Naive thymus-derived CD8-positive, alpha-beta T cell (primary cell): ENCODE data around the gene ADARB1. TPM values are rescaled to one million over a fixed set of nuclear protein-coding genes. Genes with fewer than 3 reads are reported as not detected.
"Not testable (repeated sequence)": the region's sequence is repeated elsewhere in the genome, so short reads cannot be mapped to it uniquely, and the experiment has no call there.

Experiments used
- ATAC-seq, 2 donors: fragments of 150-1000 bp; cut with Tn5 transposase in 1 of 2; sonication (Bioruptor Pico), chemical (Tn5 transposase) in 1 of 2; 1 replicate in 1 of 2; 2 replicates in 1 of 2; pipeline ENCODE4 v1.10.0; 2021; ENCODE audit warnings: mild to moderate bottlenecking in 2 of 2, moderate library complexity in 2 of 2
- POLR2A ChIA-PET: fragments of 350-600 bp; sonication (Branson Sonifier 250); formaldehyde crosslinking; loops from one replicate; lab custom pipeline; 2021; ENCODE audit warnings: antibody characterized with exemption; lab: Charles Lee
- DNase-seq, 10 donors: peaks; one replicate each; pipeline versions ENCODE4 v3.0.0 to v3.0.0-alpha.2; 2020 to 2022
- H3K27ac Mint-ChIP-seq, 10 donors: one replicate each; pipeline ENCODE4 v1.8.0; 2020 to 2022; ENCODE audit warnings: mild to moderate bottlenecking in 10 of 10, mixed read lengths in 10 of 10, moderate library complexity in 4 of 10, inconsistent platforms in 1 of 10
- H3K27me3 Mint-ChIP-seq, 5 donors: one replicate each; pipeline ENCODE4 v1.8.0; 2021 to 2022; ENCODE audit warnings: mixed read lengths in 5 of 5
- H3K36me3 Mint-ChIP-seq, 3 donors: one replicate each; pipeline ENCODE4 v1.8.0; 2020 to 2022; ENCODE audit warnings: mixed read lengths in 3 of 3, mild to moderate bottlenecking in 2 of 3, inconsistent platforms in 1 of 3
- H3K4me1 Mint-ChIP-seq, 4 donors: one replicate each; pipeline ENCODE4 v1.8.0; 2021 to 2022; ENCODE audit warnings: mixed read lengths in 4 of 4
- H3K4me3 Mint-ChIP-seq, 10 donors: one replicate each; pipeline ENCODE4 v1.8.0; 2020 to 2022; ENCODE audit warnings: mild to moderate bottlenecking in 10 of 10, mixed read lengths in 10 of 10, moderate library complexity in 6 of 10, inconsistent platforms in 1 of 10
- H3K9me3 Mint-ChIP-seq, 9 donors: one replicate each; pipeline ENCODE4 v1.8.0; 2020 to 2022; ENCODE audit warnings: mixed read lengths in 9 of 9, mild to moderate bottlenecking in 3 of 9, inconsistent platforms in 1 of 9, moderate library complexity in 1 of 9
- polyA plus RNA-seq, 3 donors: library from polyadenylated mRNA; unstranded; fragments of 300-500 nt; fragmentation: Illumina TruSeq; gene quantifications; one replicate each; pipeline ENCODE4 v1.2.3, GENCODE V29; 2021
- total RNA-seq, 8 experiments: library from RNA in 2 of 8; stranded (reverse) in 2 of 8; gene quantifications; one replicate each; pipeline ENCODE4 v1.2.3 and lab custom pipeline; 2021 to 2026

Gene ADARB1
- total and polyA plus RNA-seq, 5 experiments from 2014 or later = 2.9 to 36.9 (median 7.7) TPM

DNA sequence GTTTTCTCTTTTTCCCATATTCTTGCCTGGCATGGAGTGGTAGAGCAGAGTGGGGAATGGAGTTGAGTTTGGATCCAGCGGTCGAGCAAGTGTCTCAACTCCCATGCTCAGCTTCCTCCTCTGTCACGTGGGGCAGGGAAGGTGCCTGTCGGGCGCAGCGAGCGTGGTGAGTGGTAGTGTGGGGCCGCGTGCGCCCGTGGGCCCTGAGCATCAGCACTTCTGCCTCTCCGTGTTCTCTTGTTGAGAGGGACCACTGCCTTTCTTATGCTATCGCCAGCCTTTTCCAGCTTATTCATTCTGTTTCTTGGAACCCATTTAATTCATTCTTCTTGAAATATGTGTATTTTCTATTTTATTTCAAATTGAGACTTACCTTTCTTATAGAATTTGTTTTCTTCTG, 65.1 kb downstream of the ADARB1 start:
- ATAC-seq = no peak
- Mint-ChIP-seq H3K36me3 (peaks cover 0 to 31% (median 0%) of the 10 kb centered on the region in 3 donors), H3K27ac (peak overlapping the region in 2 of 10 donors; percentile 21 to 71), H3K9me3 (no peaks in the 10 kb centered on the region), H3K4me3 (no peak overlapping the region), H3K27me3 (no peaks in the 10 kb centered on the region), H3K4me1 (peaks cover 10 to 19% (median 12%) of the 10 kb centered on the region in 4 donors)
- no peak for DNase-seq
- POLR2A ChIA-PET = no interaction called here

DNA sequence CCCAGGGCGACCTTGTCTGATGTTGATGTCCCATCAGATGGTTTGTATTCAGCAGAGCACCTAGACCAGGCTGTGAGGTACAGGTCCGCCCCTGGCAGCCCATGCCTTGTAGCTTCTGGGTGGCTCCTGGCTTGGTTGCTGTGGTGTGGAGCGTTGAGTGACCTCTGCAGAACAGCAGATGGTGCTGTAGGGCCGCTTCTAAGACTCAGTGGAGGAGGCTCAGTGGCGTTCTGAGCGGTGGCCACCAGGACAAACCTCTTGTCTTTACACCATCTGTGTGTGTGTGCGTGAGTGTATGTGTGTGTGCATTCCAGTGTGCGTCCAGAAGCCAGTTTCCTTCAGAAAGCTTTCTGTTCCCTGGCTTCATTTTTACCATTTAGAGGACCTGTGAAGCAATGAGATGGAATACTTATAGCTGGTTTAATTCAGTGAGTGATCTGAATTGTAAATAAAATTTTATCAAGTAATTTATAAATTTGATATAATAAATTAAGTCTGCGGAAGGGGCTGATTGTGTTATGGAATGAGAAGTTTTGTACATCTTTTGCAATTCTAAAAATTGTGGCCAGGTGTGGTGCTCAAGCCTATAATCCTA, 66.1 kb downstream of the ADARB1 start:
- H3K36me3 Mint-ChIP-seq = peaks cover 0 to 34% (median 0%) of the 10 kb centered on the region in 3 donors
- no peak overlapping the region for H3K4me3 Mint-ChIP-seq
- no peaks in the 10 kb centered on the region for H3K27me3 Mint-ChIP-seq
- DNase-seq (peak; percentile 22 to 78 (median 49)), ATAC-seq (peak; percentile 90 to 92)
- H3K4me1 Mint-ChIP-seq = peaks cover 10 to 19% (median 12%) of the 10 kb centered on the region in 4 donors
- POLR2A ChIA-PET = no interaction called here
- H3K27ac Mint-ChIP-seq = peak overlapping the region in 2 of 10 donors; percentile 45 to 62
- H3K9me3 Mint-ChIP-seq = no peaks in the 10 kb centered on the region

DNA sequence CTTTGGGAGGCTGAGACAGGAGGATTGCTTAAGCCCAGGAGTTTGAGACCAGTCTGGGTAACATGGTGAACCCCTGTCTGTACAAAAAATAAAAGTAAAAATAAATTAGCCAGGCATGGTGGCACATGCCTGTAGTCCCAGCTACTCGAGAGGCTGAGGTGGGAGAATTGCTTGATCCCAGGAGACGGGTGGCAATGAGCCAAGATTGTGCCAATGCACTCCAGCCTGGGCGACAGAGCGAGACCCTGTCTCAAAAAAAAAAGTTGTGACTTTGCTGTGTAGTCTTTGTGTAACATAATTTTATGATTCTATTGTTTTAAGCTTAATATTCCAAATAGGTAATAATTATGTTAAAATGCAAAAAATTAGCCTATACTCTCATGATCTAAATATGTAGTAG, 66.6 kb downstream of the ADARB1 start:
- POLR2A ChIA-PET, H3K9me3 Mint-ChIP-seq: not testable (repeated sequence)

GRCh38 chr21:45141507-45141906, 67.1 kb downstream of the ADARB1 start:
- no peak for ATAC-seq
- Mint-ChIP-seq H3K27me3 (no peaks in the 10 kb centered on the region), H3K4me1 (peaks cover 10 to 19% (median 12%) of the 10 kb centered on the region in 4 donors), H3K9me3 (no peaks in the 10 kb centered on the region), H3K4me3 (no peak overlapping the region), H3K36me3 (peaks cover 2 to 40% (median 4%) of the 10 kb centered on the region in 3 donors), H3K27ac (no peak overlapping the region)
- POLR2A ChIA-PET = no interaction called here
- DNase-seq = no peak

More for the DNA sequence above, 66.6 kb downstream of the ADARB1 start:
- not testable (repeated sequence) for DNase-seq, H3K27me3 Mint-ChIP-seq, H3K4me3 Mint-ChIP-seq, H3K27ac Mint-ChIP-seq, ATAC-seq
- Mint-ChIP-seq H3K4me1 (peaks cover 10 to 19% (median 12%) of the 10 kb centered on the region in 4 donors), H3K36me3 (peaks cover 0 to 37% (median 3%) of the 10 kb centered on the region in 3 donors)

- Mint-ChIP-seq H3K36me3 (peaks cover 2 to 43% (median 4%) of the 10 kb centered on the region in 3 donors), H3K9me3 (no peaks in the 10 kb centered on the region), H3K27ac (peak overlapping the region in 1 of 10 donors; percentile 53), H3K4me3 (no peak overlapping the region), H3K4me1 (peaks cover 1 to 10% (median 9%) of the 10 kb centered on the region in 4 donors), H3K27me3 (no peaks in the 10 kb centered on the region)
- POLR2A ChIA-PET = no interaction called here
- DNase-seq (no peak), ATAC-seq (no peak)
These were observed 68.3 kb downstream of the ADARB1 start for GRCh38 chr21:45142469-45143308.

- Mint-ChIP-seq H3K9me3 (no peaks in the 10 kb centered on the region), H3K4me1 (peaks cover 0 to 10% (median 6%) of the 10 kb centered on the region in 4 donors), H3K36me3 (peaks cover 4 to 50% (median 4%) of the 10 kb centered on the region in 3 donors), H3K27me3 (no peaks in the 10 kb centered on the region), H3K27ac (peak overlapping the region in 2 of 10 donors; percentile 12 to 53), H3K4me3 (no peak overlapping the region)
- no peak for DNase-seq
- no peak for ATAC-seq
- POLR2A ChIA-PET = no interaction called here
These were observed 69.5 kb downstream of the ADARB1 start for GRCh38 chr21:45143855-45144254.

DNA sequence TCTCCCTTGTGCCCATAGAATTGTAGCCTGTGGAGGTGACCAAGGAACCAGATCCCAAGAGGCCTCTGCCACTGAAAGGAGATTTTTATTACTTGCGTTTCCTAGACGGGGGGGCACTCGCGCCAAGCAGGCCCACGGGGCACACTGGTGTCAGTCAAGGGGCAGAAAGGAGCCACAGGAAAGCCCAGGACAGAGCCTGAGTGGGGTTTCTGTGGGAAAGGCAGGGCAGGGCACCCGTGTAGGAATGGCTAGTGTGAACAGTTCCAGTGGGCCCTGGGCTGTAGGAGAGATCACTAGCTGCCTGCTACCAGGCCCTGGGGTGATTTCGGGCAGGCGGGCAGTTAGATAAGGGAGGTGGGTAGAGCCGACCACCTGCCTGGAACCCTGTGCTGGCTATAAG, 70.8 kb downstream of the ADARB1 start:
- peaks cover 4 to 45% (median 4%) of the 10 kb centered on the region in 3 donors for H3K36me3 Mint-ChIP-seq
- peak overlapping the region in 1 of 10 donors; percentile 34 for H3K27ac Mint-ChIP-seq
- DNase-seq (no peak), ATAC-seq (no peak)
- peaks cover 0 to 7% (median 5%) of the 10 kb centered on the region in 4 donors for H3K4me1 Mint-ChIP-seq
- no peak overlapping the region for H3K4me3 Mint-ChIP-seq
- H3K27me3 Mint-ChIP-seq = no peaks in the 10 kb centered on the region
- POLR2A ChIA-PET = no interaction called here
- H3K9me3 Mint-ChIP-seq = no peaks in the 10 kb centered on the region

DNA sequence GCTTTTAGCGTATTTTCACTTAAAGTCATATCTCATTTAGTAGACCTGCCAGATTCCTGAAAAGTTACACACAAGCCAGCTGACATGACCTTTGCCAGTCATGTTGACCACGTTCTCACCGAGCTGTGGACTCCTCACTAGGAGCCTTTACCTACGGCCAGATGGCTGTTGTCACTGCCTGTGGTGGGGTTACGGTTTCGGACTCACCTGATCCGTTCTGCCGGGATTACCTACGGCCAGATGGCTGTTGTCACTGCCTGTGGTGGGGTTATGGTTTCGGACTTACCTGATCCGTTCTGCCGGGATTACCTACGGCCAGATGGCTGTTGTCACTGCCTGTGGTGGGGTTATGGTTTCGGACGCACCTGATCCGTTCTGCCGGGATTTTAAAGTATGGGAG, 71.5 kb downstream of the ADARB1 start:
- H3K4me1 Mint-ChIP-seq, H3K27me3 Mint-ChIP-seq, H3K9me3 Mint-ChIP-seq, DNase-seq, POLR2A ChIA-PET, H3K4me3 Mint-ChIP-seq, ATAC-seq: not testable (repeated sequence)
- H3K36me3 Mint-ChIP-seq = peaks cover 4 to 41% (median 4%) of the 10 kb centered on the region in 3 donors
- H3K27ac Mint-ChIP-seq = peak overlapping the region in 2 of 10 donors; percentile 34 to 65

DNA sequence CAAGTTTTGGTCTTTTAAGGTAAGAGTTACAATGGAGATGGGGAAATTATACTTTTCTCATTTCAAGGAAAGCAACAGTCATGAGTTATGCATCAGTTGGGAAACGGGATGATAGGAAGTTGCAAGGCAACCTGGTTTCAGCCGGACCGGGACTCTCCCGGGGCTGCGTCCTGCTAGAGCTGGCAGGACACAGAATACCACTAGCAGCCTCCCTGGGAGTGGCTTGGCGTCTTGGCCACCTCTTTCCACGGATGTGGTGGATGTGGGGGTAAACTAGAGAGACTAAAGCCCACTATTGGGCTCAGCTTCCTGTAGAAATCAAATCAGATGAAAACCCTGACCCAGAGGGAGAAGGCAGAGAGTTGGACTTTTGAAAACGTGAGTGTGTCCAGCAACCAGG, 71.9 kb downstream of the ADARB1 start:
- ATAC-seq = no peak
- peaks cover 4 to 41% (median 4%) of the 10 kb centered on the region in 3 donors for H3K36me3 Mint-ChIP-seq

DNA sequence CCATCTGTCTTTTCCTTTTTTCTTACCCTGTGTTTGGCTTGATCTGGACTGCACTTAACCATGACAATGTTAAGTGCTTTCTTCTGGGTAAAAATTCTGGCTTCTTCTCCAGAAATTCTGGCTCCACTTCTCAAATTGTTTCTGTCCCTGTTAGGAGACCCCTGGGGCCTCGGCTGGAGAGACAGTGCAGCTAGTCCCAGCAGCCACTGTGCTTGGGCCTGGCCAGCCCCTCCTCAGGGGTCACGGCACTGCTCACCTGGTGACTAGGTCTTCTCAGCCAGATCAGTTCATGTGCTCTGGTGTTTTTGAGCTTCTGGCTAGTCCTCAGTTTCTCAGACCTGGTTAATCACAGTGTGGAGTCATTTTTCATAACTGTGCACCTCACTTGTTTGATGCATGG, 72.4 kb downstream of the ADARB1 start:
- H3K9me3 Mint-ChIP-seq = no peaks in the 10 kb centered on the region
- no peak overlapping the region for H3K4me3 Mint-ChIP-seq
- no peak for DNase-seq
- no peak for ATAC-seq
- H3K36me3 Mint-ChIP-seq = peaks cover 4 to 41% (median 4%) of the 10 kb centered on the region in 3 donors
- POLR2A ChIA-PET = interaction anchor here (0.6 kb wide), 1 partner anchor 199 kb away, joined by 3 read pairs; no protein-coding TSS in a partner anchor
- no peak overlapping the region for H3K27ac Mint-ChIP-seq
- H3K27me3 Mint-ChIP-seq = no peaks in the 10 kb centered on the region
- H3K4me1 Mint-ChIP-seq = peaks cover 4 to 8% (median 8%) of the 10 kb centered on the region in 4 donors

More for the DNA sequence above, 71.9 kb downstream of the ADARB1 start:
- POLR2A ChIA-PET = interaction anchor here (0.6 kb wide), 1 partner anchor 198 kb away, joined by 3 read pairs; no protein-coding TSS in a partner anchor
- H3K4me1 Mint-ChIP-seq = peaks cover 0 to 5% (median 4%) of the 10 kb centered on the region in 4 donors
- H3K27me3 Mint-ChIP-seq = no peaks in the 10 kb centered on the region
- H3K27ac Mint-ChIP-seq = no peak overlapping the region
- no peak overlapping the region for H3K4me3 Mint-ChIP-seq
- no peaks in the 10 kb centered on the region for H3K9me3 Mint-ChIP-seq
- DNase-seq = no peak

- H3K27ac Mint-ChIP-seq = peak overlapping the region in 1 of 10 donors; percentile 67
- H3K4me3 Mint-ChIP-seq = no peak overlapping the region
- ATAC-seq (no peak), DNase-seq (no peak)
- H3K4me1 Mint-ChIP-seq = peaks cover 12 to 17% (median 15%) of the 10 kb centered on the region in 4 donors
- H3K36me3 Mint-ChIP-seq = peaks cover 4 to 41% (median 4%) of the 10 kb centered on the region in 3 donors
- H3K9me3 Mint-ChIP-seq = no peaks in the 10 kb centered on the region
- H3K27me3 Mint-ChIP-seq = no peaks in the 10 kb centered on the region
- POLR2A ChIA-PET = no interaction called here
These were observed 73.3 kb downstream of the ADARB1 start for GRCh38 chr21:45147473-45148315.

- Mint-ChIP-seq H3K27ac (peak overlapping the region in 2 of 10 donors; percentile 27 to 67), H3K9me3 (no peaks in the 10 kb centered on the region), H3K4me1 (peaks cover 12 to 24% (median 21%) of the 10 kb centered on the region in 4 donors), H3K27me3 (no peaks in the 10 kb centered on the region), H3K4me3 (no peak overlapping the region), H3K36me3 (peaks cover 4 to 36% (median 4%) of the 10 kb centered on the region in 3 donors)
- no peak for DNase-seq
- ATAC-seq = no peak
- POLR2A ChIA-PET = no interaction called here
These were observed 74.1 kb downstream of the ADARB1 start for GRCh38 chr21:45148316-45148990.
